OCI-LY7 (cell line): ENCODE data around the gene PPFIA4. TPM values are rescaled to one million over a fixed set of nuclear protein-coding genes. Genes with fewer than 3 reads are reported as not detected.

Experiments
- BruUV-seq: library from RNA; stranded (reverse); fragments of 400-500 nt; replicated peaks from 2 replicates; lab custom pipeline; 2021; lab: Mats Ljungman, UMichigan
- CTCF ChIA-PET: fragments of 300-600 bp; sonication (Branson Sonifier 250); formaldehyde crosslinking; loops from one replicate; lab custom pipeline; 2022; ENCODE audit warnings: antibody characterized with exemption; ENCODE audit not compliant: unreplicated experiment; lab: Charles Lee
- POLR2A ChIA-PET: fragments of 300-600 bp; sonication (Branson Sonifier 250); formaldehyde crosslinking; loops from one replicate; lab custom pipeline; 2022; ENCODE audit warnings: antibody characterized with exemption; lab: Charles Lee
- DNase-seq: peaks from one replicate; pipeline ENCODE4 v3.0.0-alpha.2; 2015; ENCODE audit warnings: low spot score
- H2AFZ ChIP-seq: fragments of 200-600 bp; sonication (generic), shearing (Covaris generic); 2 replicates; pipeline ENCODE4 v1.6.1; 2014; ENCODE audit warnings: mild to moderate bottlenecking, antibody characterized with exemption, low read length, moderate library complexity
- H3K27ac ChIP-seq: fragments of 200-600 bp; sonication (generic); 2 replicates; pipeline ENCODE4 v1.5.1; 2014; ENCODE audit warnings: mixed run types, low read depth, mild to moderate bottlenecking, moderate library complexity, low read length, inconsistent platforms; ENCODE audit not compliant: poor library complexity, severe bottlenecking
- H3K36me3 ChIP-seq: fragments of 200-600 bp; sonication (generic); 2 replicates; pipeline ENCODE4 v1.6.1; 2014; ENCODE audit warnings: mild to moderate bottlenecking, antibody characterized with exemption, low read length, moderate library complexity, mixed read lengths; ENCODE audit not compliant: insufficient read depth
- H3K4me1 ChIP-seq: fragments of 200-600 bp; sonication (generic); 2 replicates; pipeline ENCODE4 v1.5.1; 2014; ENCODE audit warnings: mild to moderate bottlenecking, low read length; ENCODE audit not compliant: insufficient read depth, poor library complexity, severe bottlenecking
- H3K4me2 ChIP-seq: fragments of 200-600 bp; sonication (generic); 2 replicates; pipeline ENCODE4 v1.6.1; 2014; ENCODE audit warnings: mild to moderate bottlenecking, low read length
- H3K4me3 ChIP-seq: fragments of 200-600 bp; sonication (generic); 2 replicates; pipeline ENCODE4 v1.5.1; 2014; ENCODE audit warnings: mild to moderate bottlenecking, low read depth, low read length; ENCODE audit not compliant: poor library complexity, severe bottlenecking
- H3K79me2 ChIP-seq: fragments of 200-600 bp; sonication (generic); 2 replicates; pipeline ENCODE4 v1.6.1; 2016; ENCODE audit warnings: low read depth, mild to moderate bottlenecking, low read length, moderate library complexity, mixed read lengths; ENCODE audit not compliant: insufficient read depth
- H3K9me2 ChIP-seq: fragments of 200-600 bp; sonication (generic); 2 replicates; pipeline ENCODE4 v1.6.1; 2016; ENCODE audit warnings: mild to moderate bottlenecking, low read length, mixed read lengths; ENCODE audit not compliant: insufficient read depth
- H3K9me3 ChIP-seq: fragments of 200-600 bp; sonication (generic); 2 replicates; pipeline ENCODE4 v1.6.1; 2014; ENCODE audit warnings: mild to moderate bottlenecking, mixed run types, low read length, mixed read lengths
- H4K20me1 ChIP-seq: fragments of 200-600 bp; sonication (generic); 2 replicates; pipeline ENCODE4 v1.6.1; 2014; ENCODE audit warnings: mild to moderate bottlenecking, antibody characterized with exemption, low read length, moderate library complexity, mixed read lengths; ENCODE audit not compliant: insufficient read depth
- EZH2phosphoT487 ChIP-seq: fragments of 200-600 bp; sonication (generic); IDR thresholded peaks from 2 replicates; pipeline ENCODE4 v1.6.1; 2018; ENCODE audit warnings: low read depth, borderline replicate concordance, mild to moderate bottlenecking, mixed run types, antibody characterized with exemption, low read length, moderate library complexity, mixed read lengths
- intact Hi-C: fragments of 100-400 bp; cut with micrococcal nuclease; formaldehyde crosslinking; loops from one replicate; pipeline ENCODE4 v1.10.0; 2022; ENCODE audit not compliant: unreplicated experiment
- total RNA-seq, 2 experiments: library from RNA; depleted of rRNA in 1 of 2; stranded (reverse); fragments of >200 nt in 1 of 2; shearing (Covaris generic) in 1 of 2; gene quantifications; 2 replicates each; pipeline ENCODE4 v1.2.3, GENCODE V29; 2014 to 2022
- TF ChIP-seq, protein P1 (sequence below): fragments of 200-600 bp; sonication (generic); conservative IDR thresholded peaks from 2 replicates; pipeline ENCODE4 v1.5.1; 2014; ENCODE audit warnings: mild to moderate bottlenecking, antibody characterized with exemption, low read length, moderate library complexity, mixed read lengths

PPFIA4 gene
- total RNA-seq, 2 experiments from 2014 or later = 0.03 to 2.7 TPM

- ChIA-PET POLR2A (no interaction called here), CTCF (no interaction called here)
- no TSS peak for BruUV-seq
- Histone ChIP-seq H3K27ac (no peak overlapping the region), H3K4me2 (no peak overlapping the region), H3K9me3 (peaks cover 14% of the 10 kb centered on the region), H3K4me3 (no peak overlapping the region), H3K36me3 (no peaks in the 10 kb centered on the region), H4K20me1 (no peaks in the 10 kb centered on the region), H3K4me1 (no peaks in the 10 kb centered on the region), H3K9me2 (no peaks in the 10 kb centered on the region), H3K79me2 (no peaks in the 10 kb centered on the region), H2AFZ (no peak overlapping the region)
- intact Hi-C loops = no loop called here
- no peak for DNase-seq
- TF ChIP-seq, protein P1, sequence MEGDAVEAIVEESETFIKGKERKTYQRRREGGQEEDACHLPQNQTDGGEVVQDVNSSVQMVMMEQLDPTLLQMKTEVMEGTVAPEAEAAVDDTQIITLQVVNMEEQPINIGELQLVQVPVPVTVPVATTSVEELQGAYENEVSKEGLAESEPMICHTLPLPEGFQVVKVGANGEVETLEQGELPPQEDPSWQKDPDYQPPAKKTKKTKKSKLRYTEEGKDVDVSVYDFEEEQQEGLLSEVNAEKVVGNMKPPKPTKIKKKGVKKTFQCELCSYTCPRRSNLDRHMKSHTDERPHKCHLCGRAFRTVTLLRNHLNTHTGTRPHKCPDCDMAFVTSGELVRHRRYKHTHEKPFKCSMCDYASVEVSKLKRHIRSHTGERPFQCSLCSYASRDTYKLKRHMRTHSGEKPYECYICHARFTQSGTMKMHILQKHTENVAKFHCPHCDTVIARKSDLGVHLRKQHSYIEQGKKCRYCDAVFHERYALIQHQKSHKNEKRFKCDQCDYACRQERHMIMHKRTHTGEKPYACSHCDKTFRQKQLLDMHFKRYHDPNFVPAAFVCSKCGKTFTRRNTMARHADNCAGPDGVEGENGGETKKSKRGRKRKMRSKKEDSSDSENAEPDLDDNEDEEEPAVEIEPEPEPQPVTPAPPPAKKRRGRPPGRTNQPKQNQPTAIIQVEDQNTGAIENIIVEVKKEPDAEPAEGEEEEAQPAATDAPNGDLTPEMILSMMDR = no peak
- no peak for TF ChIP-seq EZH2phosphoT487
These were observed 70.3 kb downstream of the PPFIA4 start for GRCh38 chr1:203096566-203096965.

GRCh38 chr1:203097001-203097400 is 70.7 kb downstream of the PPFIA4 start:
- Histone ChIP-seq H3K4me1 (no peaks in the 10 kb centered on the region), H4K20me1 (no peaks in the 10 kb centered on the region), H3K4me3 (no peak overlapping the region), H2AFZ (no peak overlapping the region), H3K9me3 (peaks cover 14% of the 10 kb centered on the region), H3K4me2 (no peak overlapping the region), H3K27ac (no peak overlapping the region), H3K79me2 (no peaks in the 10 kb centered on the region), H3K9me2 (no peaks in the 10 kb centered on the region), H3K36me3 (no peaks in the 10 kb centered on the region)
- ChIA-PET POLR2A (no interaction called here), CTCF (no interaction called here)
- no TSS peak for BruUV-seq
- intact Hi-C loops = no loop called here
- TF ChIP-seq, protein P1 = no peak
- no peak for TF ChIP-seq EZH2phosphoT487
- DNase-seq = no peak

DNA sequence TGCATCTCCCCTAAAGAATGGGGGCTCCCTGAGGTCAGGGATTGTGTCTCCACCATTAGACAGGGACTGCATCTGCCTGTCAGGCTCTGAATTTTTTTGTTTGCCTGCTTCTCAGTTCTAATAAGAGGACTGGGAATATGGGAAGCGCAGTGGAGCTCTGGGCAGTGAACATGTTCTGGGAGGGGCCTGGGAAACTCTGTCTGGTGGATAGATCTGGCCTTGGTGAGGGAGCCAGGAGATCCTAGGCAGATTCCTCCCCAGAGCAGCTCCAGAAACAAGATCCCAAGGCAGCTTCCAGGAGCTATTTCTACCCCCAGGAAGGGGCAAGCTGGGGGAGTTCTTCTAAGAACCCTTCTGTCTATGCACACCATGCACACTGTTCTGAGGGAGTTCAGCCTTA is 72.2 kb downstream of the PPFIA4 start:
- Histone ChIP-seq H3K4me2 (no peak overlapping the region), H3K79me2 (no peaks in the 10 kb centered on the region), H3K4me1 (no peaks in the 10 kb centered on the region), H3K9me2 (no peaks in the 10 kb centered on the region), H3K4me3 (no peak overlapping the region), H3K36me3 (no peaks in the 10 kb centered on the region), H3K27ac (no peak overlapping the region), H3K9me3 (peaks cover 14% of the 10 kb centered on the region), H4K20me1 (no peaks in the 10 kb centered on the region), H2AFZ (no peak overlapping the region)
- intact Hi-C loops = no loop called here
- DNase-seq = no peak
- BruUV-seq = no TSS peak
- CTCF ChIA-PET = no interaction called here
- TF ChIP-seq, protein P1 = no peak
- TF ChIP-seq EZH2phosphoT487 = no peak
- POLR2A ChIA-PET = no interaction called here
